ENCODE results near the gene HNRNPR. TPM values are rescaled to one million over a fixed set of nuclear protein-coding genes. Genes with fewer than 3 reads are reported as not detected.

The HNRNPR gene
- total and polyA plus RNA-seq, 9 of the 15 experiments (the other 6 are each of a cell fraction or from before 2014, with no cell fraction given) = 80.9 to 372 (median 301) TPM

DNA sequence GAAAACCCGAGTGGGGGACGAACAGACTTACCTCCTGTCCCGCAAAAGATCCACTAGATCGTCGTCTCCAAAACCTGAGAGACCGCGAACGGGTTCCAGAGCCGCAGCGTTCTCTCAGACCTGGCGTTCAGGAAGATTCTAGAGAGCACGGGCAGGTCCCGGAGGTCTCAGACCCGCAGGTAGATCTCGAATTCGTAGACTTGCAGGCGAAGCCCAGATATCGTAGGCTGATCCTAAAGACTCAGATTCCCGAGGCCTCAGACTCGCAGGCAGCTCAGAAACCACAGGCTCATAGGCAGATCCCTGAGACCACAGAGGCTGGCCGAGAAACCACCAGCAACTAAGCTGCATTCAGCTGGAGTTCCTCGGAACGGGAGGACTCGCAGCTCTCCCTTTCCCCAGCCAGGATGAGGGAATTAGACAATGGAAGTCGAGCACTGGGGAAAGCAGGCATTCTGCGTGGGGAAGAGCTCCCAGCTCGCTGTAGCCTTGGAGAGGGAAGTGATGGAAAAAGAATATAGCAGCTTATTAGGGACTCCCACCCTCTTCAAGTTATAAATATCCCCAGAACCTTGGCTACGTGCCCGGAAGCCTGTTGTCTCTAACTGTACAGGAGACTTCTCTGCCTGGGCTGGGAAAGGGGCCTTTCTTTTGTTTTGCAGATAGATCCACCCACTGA, 25.4 kb upstream of the HNRNPR start, which contains the start of gene ZNF436 (continued):
- TF ChIP-seq, protein P1, sequence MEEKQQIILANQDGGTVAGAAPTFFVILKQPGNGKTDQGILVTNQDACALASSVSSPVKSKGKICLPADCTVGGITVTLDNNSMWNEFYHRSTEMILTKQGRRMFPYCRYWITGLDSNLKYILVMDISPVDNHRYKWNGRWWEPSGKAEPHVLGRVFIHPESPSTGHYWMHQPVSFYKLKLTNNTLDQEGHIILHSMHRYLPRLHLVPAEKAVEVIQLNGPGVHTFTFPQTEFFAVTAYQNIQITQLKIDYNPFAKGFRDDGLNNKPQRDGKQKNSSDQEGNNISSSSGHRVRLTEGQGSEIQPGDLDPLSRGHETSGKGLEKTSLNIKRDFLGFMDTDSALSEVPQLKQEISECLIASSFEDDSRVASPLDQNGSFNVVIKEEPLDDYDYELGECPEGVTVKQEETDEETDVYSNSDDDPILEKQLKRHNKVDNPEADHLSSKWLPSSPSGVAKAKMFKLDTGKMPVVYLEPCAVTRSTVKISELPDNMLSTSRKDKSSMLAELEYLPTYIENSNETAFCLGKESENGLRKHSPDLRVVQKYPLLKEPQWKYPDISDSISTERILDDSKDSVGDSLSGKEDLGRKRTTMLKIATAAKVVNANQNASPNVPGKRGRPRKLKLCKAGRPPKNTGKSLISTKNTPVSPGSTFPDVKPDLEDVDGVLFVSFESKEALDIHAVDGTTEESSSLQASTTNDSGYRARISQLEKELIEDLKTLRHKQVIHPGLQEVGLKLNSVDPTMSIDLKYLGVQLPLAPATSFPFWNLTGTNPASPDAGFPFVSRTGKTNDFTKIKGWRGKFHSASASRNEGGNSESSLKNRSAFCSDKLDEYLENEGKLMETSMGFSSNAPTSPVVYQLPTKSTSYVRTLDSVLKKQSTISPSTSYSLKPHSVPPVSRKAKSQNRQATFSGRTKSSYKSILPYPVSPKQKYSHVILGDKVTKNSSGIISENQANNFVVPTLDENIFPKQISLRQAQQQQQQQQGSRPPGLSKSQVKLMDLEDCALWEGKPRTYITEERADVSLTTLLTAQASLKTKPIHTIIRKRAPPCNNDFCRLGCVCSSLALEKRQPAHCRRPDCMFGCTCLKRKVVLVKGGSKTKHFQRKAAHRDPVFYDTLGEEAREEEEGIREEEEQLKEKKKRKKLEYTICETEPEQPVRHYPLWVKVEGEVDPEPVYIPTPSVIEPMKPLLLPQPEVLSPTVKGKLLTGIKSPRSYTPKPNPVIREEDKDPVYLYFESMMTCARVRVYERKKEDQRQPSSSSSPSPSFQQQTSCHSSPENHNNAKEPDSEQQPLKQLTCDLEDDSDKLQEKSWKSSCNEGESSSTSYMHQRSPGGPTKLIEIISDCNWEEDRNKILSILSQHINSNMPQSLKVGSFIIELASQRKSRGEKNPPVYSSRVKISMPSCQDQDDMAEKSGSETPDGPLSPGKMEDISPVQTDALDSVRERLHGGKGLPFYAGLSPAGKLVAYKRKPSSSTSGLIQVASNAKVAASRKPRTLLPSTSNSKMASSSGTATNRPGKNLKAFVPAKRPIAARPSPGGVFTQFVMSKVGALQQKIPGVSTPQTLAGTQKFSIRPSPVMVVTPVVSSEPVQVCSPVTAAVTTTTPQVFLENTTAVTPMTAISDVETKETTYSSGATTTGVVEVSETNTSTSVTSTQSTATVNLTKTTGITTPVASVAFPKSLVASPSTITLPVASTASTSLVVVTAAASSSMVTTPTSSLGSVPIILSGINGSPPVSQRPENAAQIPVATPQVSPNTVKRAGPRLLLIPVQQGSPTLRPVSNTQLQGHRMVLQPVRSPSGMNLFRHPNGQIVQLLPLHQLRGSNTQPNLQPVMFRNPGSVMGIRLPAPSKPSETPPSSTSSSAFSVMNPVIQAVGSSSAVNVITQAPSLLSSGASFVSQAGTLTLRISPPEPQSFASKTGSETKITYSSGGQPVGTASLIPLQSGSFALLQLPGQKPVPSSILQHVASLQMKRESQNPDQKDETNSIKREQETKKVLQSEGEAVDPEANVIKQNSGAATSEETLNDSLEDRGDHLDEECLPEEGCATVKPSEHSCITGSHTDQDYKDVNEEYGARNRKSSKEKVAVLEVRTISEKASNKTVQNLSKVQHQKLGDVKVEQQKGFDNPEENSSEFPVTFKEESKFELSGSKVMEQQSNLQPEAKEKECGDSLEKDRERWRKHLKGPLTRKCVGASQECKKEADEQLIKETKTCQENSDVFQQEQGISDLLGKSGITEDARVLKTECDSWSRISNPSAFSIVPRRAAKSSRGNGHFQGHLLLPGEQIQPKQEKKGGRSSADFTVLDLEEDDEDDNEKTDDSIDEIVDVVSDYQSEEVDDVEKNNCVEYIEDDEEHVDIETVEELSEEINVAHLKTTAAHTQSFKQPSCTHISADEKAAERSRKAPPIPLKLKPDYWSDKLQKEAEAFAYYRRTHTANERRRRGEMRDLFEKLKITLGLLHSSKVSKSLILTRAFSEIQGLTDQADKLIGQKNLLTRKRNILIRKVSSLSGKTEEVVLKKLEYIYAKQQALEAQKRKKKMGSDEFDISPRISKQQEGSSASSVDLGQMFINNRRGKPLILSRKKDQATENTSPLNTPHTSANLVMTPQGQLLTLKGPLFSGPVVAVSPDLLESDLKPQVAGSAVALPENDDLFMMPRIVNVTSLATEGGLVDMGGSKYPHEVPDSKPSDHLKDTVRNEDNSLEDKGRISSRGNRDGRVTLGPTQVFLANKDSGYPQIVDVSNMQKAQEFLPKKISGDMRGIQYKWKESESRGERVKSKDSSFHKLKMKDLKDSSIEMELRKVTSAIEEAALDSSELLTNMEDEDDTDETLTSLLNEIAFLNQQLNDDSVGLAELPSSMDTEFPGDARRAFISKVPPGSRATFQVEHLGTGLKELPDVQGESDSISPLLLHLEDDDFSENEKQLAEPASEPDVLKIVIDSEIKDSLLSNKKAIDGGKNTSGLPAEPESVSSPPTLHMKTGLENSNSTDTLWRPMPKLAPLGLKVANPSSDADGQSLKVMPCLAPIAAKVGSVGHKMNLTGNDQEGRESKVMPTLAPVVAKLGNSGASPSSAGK (IDR thresholded peaks at IDR 0.05) = no peak; the same call in 1 of the 2 replicates
- TF ChIP-seq RNF2 (IDR thresholded peaks at IDR 0.05) = peak; percentile 43
- TF ChIP-seq, protein P2, sequence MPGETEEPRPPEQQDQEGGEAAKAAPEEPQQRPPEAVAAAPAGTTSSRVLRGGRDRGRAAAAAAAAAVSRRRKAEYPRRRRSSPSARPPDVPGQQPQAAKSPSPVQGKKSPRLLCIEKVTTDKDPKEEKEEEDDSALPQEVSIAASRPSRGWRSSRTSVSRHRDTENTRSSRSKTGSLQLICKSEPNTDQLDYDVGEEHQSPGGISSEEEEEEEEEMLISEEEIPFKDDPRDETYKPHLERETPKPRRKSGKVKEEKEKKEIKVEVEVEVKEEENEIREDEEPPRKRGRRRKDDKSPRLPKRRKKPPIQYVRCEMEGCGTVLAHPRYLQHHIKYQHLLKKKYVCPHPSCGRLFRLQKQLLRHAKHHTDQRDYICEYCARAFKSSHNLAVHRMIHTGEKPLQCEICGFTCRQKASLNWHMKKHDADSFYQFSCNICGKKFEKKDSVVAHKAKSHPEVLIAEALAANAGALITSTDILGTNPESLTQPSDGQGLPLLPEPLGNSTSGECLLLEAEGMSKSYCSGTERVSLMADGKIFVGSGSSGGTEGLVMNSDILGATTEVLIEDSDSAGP (CRISPR knock-in tag; IDR thresholded peaks at IDR 0.05) = no peak
- TF ChIP-seq HSF4 (CRISPR knock-in tag; IDR thresholded peaks at IDR 0.05; ENCODE audit: borderline replicate concordance) = no peak
- no peak for TF ChIP-seq MECOM (CRISPR knock-in tag; IDR thresholded peaks at IDR 0.05)
- 0 out of 2 replicates have a peak, but pooled peaks have one; percentile 8 for TF ChIP-seq NCOA1 (IDR thresholded peaks at IDR 0.05; ENCODE audit: low read depth)
- peak; percentile 52 for TF ChIP-seq ZBTB17 (CRISPR knock-in tag; IDR thresholded peaks at IDR 0.05)
- TF ChIP-seq GATA2 (CRISPR knock-in tag; IDR thresholded peaks at IDR 0.05) = 0 out of 2 replicates have a peak, but pooled peaks have one; percentile 8
- no peak for TF ChIP-seq ZZZ3 (IDR thresholded peaks at IDR 0.05)
- TF ChIP-seq CHD1 (IDR thresholded peaks at IDR 0.05; ENCODE audit: low read length) = peak; percentile 78
- 0 out of 2 replicates have a peak, but pooled peaks have one; percentile 16 for TF ChIP-seq HDGF (IDR thresholded peaks at IDR 0.05)
- TF ChIP-seq, protein P3, sequence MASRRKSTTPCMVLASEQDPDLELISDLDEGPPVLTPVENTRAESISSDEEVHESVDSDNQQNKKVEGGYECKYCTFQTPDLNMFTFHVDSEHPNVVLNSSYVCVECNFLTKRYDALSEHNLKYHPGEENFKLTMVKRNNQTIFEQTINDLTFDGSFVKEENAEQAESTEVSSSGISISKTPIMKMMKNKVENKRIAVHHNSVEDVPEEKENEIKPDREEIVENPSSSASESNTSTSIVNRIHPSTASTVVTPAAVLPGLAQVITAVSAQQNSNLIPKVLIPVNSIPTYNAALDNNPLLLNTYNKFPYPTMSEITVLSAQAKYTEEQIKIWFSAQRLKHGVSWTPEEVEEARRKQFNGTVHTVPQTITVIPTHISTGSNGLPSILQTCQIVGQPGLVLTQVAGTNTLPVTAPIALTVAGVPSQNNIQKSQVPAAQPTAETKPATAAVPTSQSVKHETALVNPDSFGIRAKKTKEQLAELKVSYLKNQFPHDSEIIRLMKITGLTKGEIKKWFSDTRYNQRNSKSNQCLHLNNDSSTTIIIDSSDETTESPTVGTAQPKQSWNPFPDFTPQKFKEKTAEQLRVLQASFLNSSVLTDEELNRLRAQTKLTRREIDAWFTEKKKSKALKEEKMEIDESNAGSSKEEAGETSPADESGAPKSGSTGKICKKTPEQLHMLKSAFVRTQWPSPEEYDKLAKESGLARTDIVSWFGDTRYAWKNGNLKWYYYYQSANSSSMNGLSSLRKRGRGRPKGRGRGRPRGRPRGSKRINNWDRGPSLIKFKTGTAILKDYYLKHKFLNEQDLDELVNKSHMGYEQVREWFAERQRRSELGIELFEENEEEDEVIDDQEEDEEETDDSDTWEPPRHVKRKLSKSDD (conservative IDR thresholded peaks at IDR 0.05; ENCODE audit: low read length) = no peak
- peak; percentile 44; the same call in 1 of the 2 replicates for TF ChIP-seq BRD4 (IDR thresholded peaks at IDR 0.05)

Data from K562 (cell line).